Panc1 (cell line): ENCODE results near the gene RALGPS2. TPM values are rescaled to one million over a fixed set of nuclear protein-coding genes. Genes with fewer than 3 reads are reported as not detected.

Experiments
- ATAC-seq: fragments of 200-7000 bp; cut with Tn5 transposase; 2 replicates; pipeline ENCODE4 v1.9.1; 2020; ENCODE audit warnings: mild to moderate bottlenecking, moderate library complexity
- BruUV-seq: library from RNA; stranded (reverse); fragments of 400-500 nt; replicated peaks from 2 replicates; lab custom pipeline; 2021; lab: Mats Ljungman, UMichigan
- CTCF ChIA-PET: fragments of 300-600 bp; sonication (Branson Sonifier 250); formaldehyde crosslinking; loops from one replicate; lab custom pipeline; 2022; ENCODE audit warnings: antibody characterized with exemption; lab: Charles Lee
- POLR2A ChIA-PET: fragments of 300-600 bp; sonication (Branson Sonifier 250); formaldehyde crosslinking; loops from one replicate; lab custom pipeline; 2022; ENCODE audit warnings: antibody characterized with exemption; lab: Charles Lee
- DNase-seq: peaks from one replicate; pipeline ENCODE4 v3.0.0-alpha.2; 2010; ENCODE audit warnings: low read depth, low spot score
- H3K27ac ChIP-seq: 2 replicates; pipeline ENCODE4 v1.5.1; 2011; ENCODE audit warnings: mild to moderate bottlenecking, low read length, inconsistent platforms
- H3K27me3 ChIP-seq: fragments of 200-500 bp; sonication (Bioruptor generic); 2 replicates; pipeline ENCODE4 v1.6.0; 2014; ENCODE audit warnings: low read length, inconsistent platforms; ENCODE audit not compliant: control insufficient read depth, insufficient read depth
- H3K36me3 ChIP-seq: fragments of 200-500 bp; sonication (Bioruptor generic); 2 replicates; pipeline ENCODE4 v1.5.1; 2014; ENCODE audit warnings: inconsistent platforms, mild to moderate bottlenecking, low read length, moderate library complexity; ENCODE audit not compliant: control insufficient read depth, insufficient read depth
- H3K4me1 ChIP-seq: 2 replicates; pipeline ENCODE4 v1.5.1; 2011; ENCODE audit warnings: inconsistent platforms, mild to moderate bottlenecking, low read length, moderate library complexity; ENCODE audit not compliant: control insufficient read depth, insufficient read depth
- H3K4me3 ChIP-seq, 2 experiments: 2 replicates each; pipeline ENCODE4 v1.5.1; 2011 to 2012; ENCODE audit warnings: low read depth in 2 of 2, low read length in 2 of 2, mild to moderate bottlenecking in 2 of 2, inconsistent platforms in 1 of 2, moderate library complexity in 1 of 2
- H3K9me3 ChIP-seq: fragments of 200-500 bp; sonication (Bioruptor generic); 2 replicates; pipeline ENCODE4 v1.5.1; 2014; ENCODE audit warnings: low read depth, mild to moderate bottlenecking, inconsistent platforms, low read length, moderate library complexity; ENCODE audit not compliant: control insufficient read depth, insufficient read depth
- CTCF ChIP-seq: fragments of 450-650 bp; IDR thresholded peaks from 2 replicates; pipeline ENCODE4 v1.5.1; 2017; ENCODE audit warnings: mild to moderate bottlenecking
- POLR2AphosphoS5 ChIP-seq: IDR thresholded peaks from 2 replicates; pipeline ENCODE4 v1.6.1; 2012; ENCODE audit warnings: mild to moderate bottlenecking, low read depth, low read length, moderate library complexity
- SIN3A ChIP-seq: IDR thresholded peaks from 2 replicates; pipeline ENCODE4 v1.6.1; 2012; ENCODE audit warnings: low read depth, mild to moderate bottlenecking, low read length, moderate library complexity, borderline replicate concordance; ENCODE audit not compliant: insufficient read depth
- TCF7L2 ChIP-seq: IDR thresholded peaks from 2 replicates; pipeline ENCODE4 v1.6.1; 2011; ENCODE audit warnings: mild to moderate bottlenecking, low read depth, low read length, inconsistent platforms
- in situ Hi-C: cut with HindIII; loops from 2 replicates; pipeline ENCODE4 v1.10.0; 2016; ENCODE audit warnings: low sequenced_read_pairs, low pct_unique_long_range_greater_than_20kb
- intact Hi-C: fragments of 100-400 bp; cut with micrococcal nuclease; formaldehyde crosslinking; loops from one replicate; pipeline ENCODE4 v1.10.0; 2022; ENCODE audit not compliant: unreplicated experiment
- total RNA-seq: library from RNA; stranded (reverse); gene quantifications from one replicate; pipeline ENCODE4 v1.2.1, GENCODE V29; 2021; ENCODE audit not compliant: unreplicated experiment
- TF ChIP-seq, protein P1 (sequence below), 2 experiments: IDR thresholded peaks; 2 replicates each; pipeline ENCODE4 v1.6.1; 2011 to 2012; ENCODE audit warnings: low read depth in 2 of 2, control low read depth in 1 of 2, low read length in 1 of 2, mild to moderate bottlenecking in 1 of 2, moderate library complexity in 1 of 2; ENCODE audit not compliant: insufficient read depth in 1 of 2

The RALGPS2 gene
- total RNA-seq, 1 experiment from 2014 or later: 5.4 TPM

GRCh38 chr1:178946416-178946815, 221.4 kb downstream of the RALGPS2 start:
- Histone ChIP-seq H3K9me3 (no peaks in the 10 kb centered on the region), H3K4me3 (no peak overlapping the region), H3K36me3 (no peaks in the 10 kb centered on the region), H3K4me1 (no peaks in the 10 kb centered on the region), H3K27me3 (no peaks in the 10 kb centered on the region; the same call in 1 of the 2 replicates), H3K27ac (no peak overlapping the region)
- ATAC-seq: no peak
- ChIA-PET CTCF (no interaction called here), POLR2A (no interaction called here)
- intact Hi-C loops: no loop called here
- TF ChIP-seq, protein P1, sequence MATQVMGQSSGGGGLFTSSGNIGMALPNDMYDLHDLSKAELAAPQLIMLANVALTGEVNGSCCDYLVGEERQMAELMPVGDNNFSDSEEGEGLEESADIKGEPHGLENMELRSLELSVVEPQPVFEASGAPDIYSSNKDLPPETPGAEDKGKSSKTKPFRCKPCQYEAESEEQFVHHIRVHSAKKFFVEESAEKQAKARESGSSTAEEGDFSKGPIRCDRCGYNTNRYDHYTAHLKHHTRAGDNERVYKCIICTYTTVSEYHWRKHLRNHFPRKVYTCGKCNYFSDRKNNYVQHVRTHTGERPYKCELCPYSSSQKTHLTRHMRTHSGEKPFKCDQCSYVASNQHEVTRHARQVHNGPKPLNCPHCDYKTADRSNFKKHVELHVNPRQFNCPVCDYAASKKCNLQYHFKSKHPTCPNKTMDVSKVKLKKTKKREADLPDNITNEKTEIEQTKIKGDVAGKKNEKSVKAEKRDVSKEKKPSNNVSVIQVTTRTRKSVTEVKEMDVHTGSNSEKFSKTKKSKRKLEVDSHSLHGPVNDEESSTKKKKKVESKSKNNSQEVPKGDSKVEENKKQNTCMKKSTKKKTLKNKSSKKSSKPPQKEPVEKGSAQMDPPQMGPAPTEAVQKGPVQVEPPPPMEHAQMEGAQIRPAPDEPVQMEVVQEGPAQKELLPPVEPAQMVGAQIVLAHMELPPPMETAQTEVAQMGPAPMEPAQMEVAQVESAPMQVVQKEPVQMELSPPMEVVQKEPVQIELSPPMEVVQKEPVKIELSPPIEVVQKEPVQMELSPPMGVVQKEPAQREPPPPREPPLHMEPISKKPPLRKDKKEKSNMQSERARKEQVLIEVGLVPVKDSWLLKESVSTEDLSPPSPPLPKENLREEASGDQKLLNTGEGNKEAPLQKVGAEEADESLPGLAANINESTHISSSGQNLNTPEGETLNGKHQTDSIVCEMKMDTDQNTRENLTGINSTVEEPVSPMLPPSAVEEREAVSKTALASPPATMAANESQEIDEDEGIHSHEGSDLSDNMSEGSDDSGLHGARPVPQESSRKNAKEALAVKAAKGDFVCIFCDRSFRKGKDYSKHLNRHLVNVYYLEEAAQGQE (IDR thresholded peaks at IDR 0.05; ENCODE audit: insufficient read depth in 1 of 2, low read depth in 2 of 2, low read length in 1 of 2): no peak
- TF ChIP-seq POLR2AphosphoS5 (no peak), SIN3A (no peak)
- BruUV-seq: no TSS peak
- in situ Hi-C loops: no loop called here
- no peak for DNase-seq

GRCh38 chr1:178946855-178947676, 222.0 kb downstream of the RALGPS2 start:
- ChIA-PET CTCF (no interaction called here), POLR2A (no interaction called here)
- Histone ChIP-seq H3K36me3 (no peaks in the 10 kb centered on the region), H3K4me1 (no peaks in the 10 kb centered on the region), H3K9me3 (no peaks in the 10 kb centered on the region), H3K27ac (no peak overlapping the region), H3K27me3 (no peaks in the 10 kb centered on the region; the same call in 1 of the 2 replicates), H3K4me3 (no peak overlapping the region)
- in situ Hi-C loops (no loop called here), intact Hi-C loops (no loop called here)
- DNase-seq (no peak), ATAC-seq (no peak)
- no TSS peak for BruUV-seq
- TF ChIP-seq, protein P1 (IDR thresholded peaks at IDR 0.05; ENCODE audit: insufficient read depth in 1 of 2, low read depth in 2 of 2, low read length in 1 of 2): no peak
- TF ChIP-seq SIN3A (no peak), POLR2AphosphoS5 (no peak), CTCF (no peak), TCF7L2 (no peak)
